ENCODE measurements around the gene SH3BP4. TPM values are rescaled to one million over a fixed set of nuclear protein-coding genes. Genes with fewer than 3 reads are reported as not detected.

SH3BP4 gene
- total and polyA plus RNA-seq, 10 of the 15 experiments (the other 5 are each of a cell fraction or from before 2014, with no cell fraction given) = 0.03 to 0.36 TPM; not detected in 8

DNA sequence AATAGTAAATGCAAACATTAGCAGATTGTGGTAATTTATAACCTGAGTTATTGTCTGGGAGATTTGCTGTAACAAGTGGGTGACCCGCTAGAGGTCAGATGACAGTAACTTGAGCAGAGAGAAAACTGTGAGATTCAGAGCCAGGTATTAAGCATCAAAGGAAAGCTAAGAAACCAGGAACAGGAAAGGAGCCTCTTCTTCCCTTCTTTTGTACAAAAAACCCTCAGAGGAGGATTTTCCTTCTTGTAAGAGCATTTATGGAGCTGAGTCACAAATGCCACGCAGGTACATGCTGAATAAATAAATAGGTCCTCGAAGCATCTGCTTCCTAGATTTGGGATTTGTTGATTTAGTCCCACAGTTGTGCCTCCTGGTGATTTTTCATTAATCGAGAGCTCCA, 146.5 kb downstream of the SH3BP4 start:
- no peak overlapping the region for H2AFZ ChIP-seq (ENCODE audit: control insufficient read depth, low read depth, low read length)
- RAD21 ChIA-PET (ENCODE audit: unreplicated experiment) = no interaction called here
- no peak overlapping the region for H3K9ac ChIP-seq (ENCODE audit: control insufficient read depth, insufficient read depth, low read length)
- no peak overlapping the region for H3K4me2 ChIP-seq (ENCODE audit: control insufficient read depth, insufficient read depth)
- no peaks in the 10 kb centered on the region for H3K79me2 ChIP-seq (ENCODE audit: control insufficient read depth, insufficient read depth, low read length)
- BruUV-seq (replicated peaks) = no TSS peak
- no peak for FAIRE-seq
- no peak overlapping the region for H3K4me3 ChIP-seq
- ATAC-seq = no peak
- TF ChIP-seq PAX8 (IDR thresholded peaks at IDR 0.05) = no peak
- no peak for TF ChIP-seq SUZ12 (IDR thresholded peaks at IDR 0.05; ENCODE audit: unreplicated experiment)
- no peak for TF ChIP-seq MTA3 (IDR thresholded peaks at IDR 0.05; ENCODE audit: borderline replicate concordance, low read length)
- TF ChIP-seq MTA2 (IDR thresholded peaks at IDR 0.05; ENCODE audit: low read depth) = no peak
- TF ChIP-seq SREBF2 (IDR thresholded peaks at IDR 0.05; ENCODE audit: low read length) = no peak
- TF ChIP-seq SRF (IDR thresholded peaks at IDR 0.05; ENCODE audit: low read depth in 2 of 2, low read length in 2 of 2) = no peak
- TF ChIP-seq, protein P1, sequence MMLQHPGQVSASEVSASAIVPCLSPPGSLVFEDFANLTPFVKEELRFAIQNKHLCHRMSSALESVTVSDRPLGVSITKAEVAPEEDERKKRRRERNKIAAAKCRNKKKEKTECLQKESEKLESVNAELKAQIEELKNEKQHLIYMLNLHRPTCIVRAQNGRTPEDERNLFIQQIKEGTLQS (IDR thresholded peaks at IDR 0.05; ENCODE audit: borderline replicate concordance, extremely low read depth, low read depth, low read length) = no peak
- TF ChIP-seq SMC3 (IDR thresholded peaks at IDR 0.05; ENCODE audit: borderline replicate concordance, low read length) = no peak
- H3K27ac ChIP-seq (ENCODE audit: control insufficient read depth, insufficient read depth) = no peak overlapping the region
- no peaks in the 10 kb centered on the region for H3K4me1 ChIP-seq (ENCODE audit: control insufficient read depth, insufficient read depth, low read length)
- H4K20me1 ChIP-seq (ENCODE audit: control insufficient read depth, insufficient read depth) = no peaks in the 10 kb centered on the region
- SMC1A ChIA-PET (ENCODE audit: uncharacterized antibody, unreplicated experiment) = no interaction called here
- no peak for DNase-seq (ENCODE audit: low read depth, low spot score)
- H3K9me3 ChIP-seq (replicated peaks; ENCODE audit: control insufficient read depth, insufficient read depth, low read length) = no peaks in the 10 kb centered on the region
- in situ Hi-C loops (cut with MboI) (no loop called here), intact Hi-C loops (cut with micrococcal nuclease; ENCODE audit: unreplicated experiment) (no loop called here)
- WGBS (ENCODE audit: insufficient coverage, insufficient replicate concordance, low lambda C conversion rate, missing lambda C conversion rate) = 37% methylated on average over 4 of the region's 4 CpGs
- no peaks in the 10 kb centered on the region; a peak in 2 of 4 replicates for H3K27me3 ChIP-seq (replicated peaks in 1 of 2; ENCODE audit: control insufficient read depth in 2 of 2, insufficient read depth in 2 of 2, low read length in 1 of 2)
- no peaks in the 10 kb centered on the region for H3K36me3 ChIP-seq (ENCODE audit: control insufficient read depth in 2 of 2, insufficient read depth in 2 of 2, low read length in 1 of 2)
- POLR2A ChIA-PET = no interaction called here
- CTCF ChIA-PET = interaction anchor here (0.6 to 1.0 kb wide), 2 partner anchors 18 to 23 kb away, joined by 3 read pairs; no protein-coding TSS in a partner anchor

All from GM12878 (cell line).